NCI-H524 treated with DMSO at 0.1 percent for 48 hours (cell line): ENCODE measurements around the gene FKBP1B.
A peak's percentile ranks its signal among the peaks of the same experiment; 100 is the strongest.
"Not testable (repeated sequence)": the region's sequence is repeated elsewhere in the genome, so short reads cannot be mapped to it uniquely, and the experiment has no call there.

Source experiments
- DNase-seq: peaks from one replicate; lab custom pipeline; 2025; lab: John Stamatoyannopoulos, UW

Gene FKBP1B

DNA sequence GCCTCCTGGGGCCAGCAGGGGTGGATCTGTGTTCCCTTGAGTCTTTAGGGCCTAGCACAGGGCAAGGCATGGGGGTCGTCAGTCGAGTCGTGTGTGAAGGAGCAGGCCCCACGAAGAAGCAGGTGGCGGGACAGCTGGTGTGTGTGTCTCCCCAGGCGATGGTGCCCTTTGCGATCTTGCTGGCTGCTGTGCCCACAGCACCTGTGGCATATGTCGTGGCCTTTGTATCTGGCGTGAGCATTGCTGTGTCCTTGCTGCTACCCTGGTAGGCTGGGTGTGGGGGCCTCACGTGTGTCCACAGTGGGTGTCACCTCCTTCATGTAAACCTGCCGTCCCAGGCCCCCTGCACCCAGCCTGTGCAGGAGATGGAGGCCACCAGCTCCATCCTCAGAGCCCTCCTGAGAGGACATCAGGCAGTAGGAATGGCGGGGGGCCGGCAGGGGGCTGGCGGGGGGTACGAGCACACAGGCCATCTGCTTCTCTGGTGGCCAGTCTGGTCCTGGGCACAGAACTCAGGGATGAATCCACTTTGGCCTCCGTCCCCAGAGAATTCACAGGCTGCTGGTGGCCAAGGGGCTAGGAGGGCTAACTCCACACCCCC, 26.5 kb upstream of the FKBP1B start:
- DNase-seq: no peak

DNA sequence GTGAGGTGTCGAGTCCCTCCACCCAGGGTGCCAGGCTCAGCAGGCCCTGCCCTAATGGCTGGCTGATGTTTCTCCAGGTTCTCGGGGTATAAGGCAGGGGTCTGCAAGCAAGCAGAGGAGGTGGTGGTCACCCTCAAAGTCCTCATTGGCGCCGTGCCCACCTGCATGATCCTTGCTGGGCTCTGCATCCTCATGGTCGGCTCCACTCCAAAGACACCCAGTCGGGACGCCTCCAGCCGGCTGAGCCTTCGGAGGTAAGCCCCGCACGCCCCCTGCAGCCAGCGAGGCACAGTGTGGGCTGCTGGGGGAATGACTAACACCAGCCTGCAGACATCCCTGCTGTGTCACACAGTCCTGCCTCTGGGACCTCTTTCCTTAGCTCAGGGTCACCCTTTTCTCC, 25.5 kb upstream of the FKBP1B start:
- DNase-seq: no peak

DNA sequence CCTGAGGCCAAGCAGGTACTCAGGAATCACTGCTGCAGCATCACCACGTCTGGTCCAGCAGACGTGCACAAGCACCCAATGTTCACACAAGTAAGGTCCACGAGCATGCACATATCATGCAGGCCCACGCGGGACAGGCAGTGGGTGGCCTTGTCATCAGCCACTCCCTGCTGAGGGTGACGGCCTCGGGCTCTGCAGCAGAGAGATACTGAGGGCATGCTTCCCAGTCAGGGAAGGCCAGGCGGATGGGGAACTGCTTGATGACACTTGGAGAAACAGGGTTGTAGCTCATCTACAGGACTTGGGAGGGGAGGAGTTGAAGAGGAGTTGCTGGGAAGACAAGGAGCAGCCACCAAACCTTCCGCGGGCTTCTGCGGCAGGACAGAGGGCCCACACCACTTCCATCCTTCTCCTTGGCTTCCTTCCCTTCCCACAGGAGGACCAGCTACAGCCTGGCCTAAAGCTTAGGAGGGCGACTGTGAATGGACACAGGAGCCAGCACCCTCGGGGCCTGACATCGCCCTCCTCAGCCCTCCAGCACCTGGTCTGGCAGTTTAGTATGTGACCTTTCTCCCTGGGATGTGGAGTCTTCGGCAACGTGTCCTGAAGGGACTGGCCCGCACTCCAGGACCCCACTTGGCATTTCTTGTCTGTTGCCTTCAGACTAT, 24.4 kb upstream of the FKBP1B start:
- DNase-seq: no peak

DNA sequence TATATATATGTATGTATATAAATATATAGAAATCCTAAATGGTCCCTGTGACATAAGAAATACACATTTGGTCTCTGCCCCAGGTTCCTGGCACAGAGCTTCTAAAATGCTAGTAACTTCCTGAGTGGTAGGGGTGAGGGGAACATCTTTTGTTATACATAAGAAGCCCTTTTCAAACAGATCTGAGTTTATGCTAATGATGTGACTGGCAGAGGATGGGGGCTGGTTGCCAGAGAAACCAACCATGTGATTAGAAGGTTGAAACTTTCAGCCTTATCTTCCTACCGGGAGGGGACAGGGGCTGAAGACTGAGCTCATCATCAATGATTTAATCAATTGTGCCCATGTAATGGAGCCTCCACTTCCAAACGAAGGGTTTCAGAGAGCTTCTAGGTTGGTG, 23.3 kb upstream of the FKBP1B start:
- DNase-seq: no peak

DNA sequence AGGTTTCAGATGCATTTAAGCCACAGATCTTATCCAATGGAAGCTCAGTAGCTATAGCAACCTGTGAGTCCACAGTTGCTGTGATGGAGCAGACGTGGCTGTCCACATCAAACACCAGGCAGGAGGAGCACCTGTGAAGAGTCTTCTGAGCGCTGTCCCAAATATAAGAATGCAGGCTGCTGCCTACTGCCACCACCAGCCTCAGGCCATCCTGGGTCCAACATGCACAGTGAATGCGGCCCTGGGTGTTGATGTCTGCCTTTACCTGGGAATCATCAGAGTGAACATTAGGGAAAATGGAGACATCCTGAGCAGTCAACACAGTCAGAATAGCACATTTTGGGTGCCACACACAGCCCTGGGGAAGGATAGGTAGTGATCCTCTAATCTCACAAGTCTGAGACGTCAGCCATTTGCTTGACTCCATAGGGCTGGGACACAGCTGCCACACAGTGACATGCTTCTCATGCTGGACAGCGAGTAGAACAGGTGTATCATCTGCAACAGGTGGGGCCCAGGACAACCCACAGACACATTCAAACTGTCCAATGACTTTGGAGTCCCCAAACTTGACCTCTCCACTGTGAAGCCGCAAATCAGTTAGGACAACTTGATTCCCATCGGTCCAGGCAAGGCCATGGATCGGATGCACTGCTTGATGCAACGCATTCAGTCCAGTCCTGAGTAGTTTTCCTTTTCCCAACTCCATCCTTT, 10.6 kb upstream of the FKBP1B start:
- DNase-seq: no peak

DNA sequence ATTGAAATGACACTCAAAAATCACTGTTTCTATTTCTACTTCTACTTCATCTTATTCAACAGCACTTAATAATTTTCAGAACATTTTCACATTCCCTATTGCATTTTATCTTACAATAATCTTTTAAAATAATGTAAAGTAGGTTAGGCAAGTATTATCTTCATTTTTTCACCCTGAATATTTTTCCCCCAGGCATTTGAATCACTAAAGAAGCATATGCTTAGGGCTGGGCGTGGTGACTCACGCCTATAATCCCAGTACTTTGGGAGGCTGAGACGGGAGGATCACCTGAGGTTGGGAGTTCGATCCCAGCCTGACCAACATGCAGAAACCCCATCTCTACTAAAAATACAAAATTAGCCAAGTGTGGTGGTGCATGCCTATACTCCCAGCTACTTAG, 9.0 kb upstream of the FKBP1B start:
- no peak for DNase-seq

DNA sequence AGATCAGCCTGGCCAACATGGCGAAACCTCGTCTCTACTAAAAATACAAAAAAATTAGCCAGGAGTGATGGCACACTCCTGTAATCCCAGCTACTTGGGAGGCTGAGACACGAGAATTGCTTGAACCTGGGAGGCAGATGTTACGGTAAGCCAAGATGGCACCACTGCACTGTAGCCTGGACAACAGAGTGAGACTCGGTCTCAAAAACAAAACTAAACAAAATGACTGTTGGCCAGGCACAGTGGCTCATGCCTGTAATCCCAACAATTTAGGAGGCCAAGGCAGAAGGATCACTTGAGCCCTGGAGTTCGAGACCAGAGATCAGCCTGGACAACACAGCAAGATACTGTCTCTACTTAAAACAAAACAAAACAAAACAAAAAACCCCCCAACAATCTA, 6.4 kb upstream of the FKBP1B start:
- DNase-seq: not testable (repeated sequence)

DNA sequence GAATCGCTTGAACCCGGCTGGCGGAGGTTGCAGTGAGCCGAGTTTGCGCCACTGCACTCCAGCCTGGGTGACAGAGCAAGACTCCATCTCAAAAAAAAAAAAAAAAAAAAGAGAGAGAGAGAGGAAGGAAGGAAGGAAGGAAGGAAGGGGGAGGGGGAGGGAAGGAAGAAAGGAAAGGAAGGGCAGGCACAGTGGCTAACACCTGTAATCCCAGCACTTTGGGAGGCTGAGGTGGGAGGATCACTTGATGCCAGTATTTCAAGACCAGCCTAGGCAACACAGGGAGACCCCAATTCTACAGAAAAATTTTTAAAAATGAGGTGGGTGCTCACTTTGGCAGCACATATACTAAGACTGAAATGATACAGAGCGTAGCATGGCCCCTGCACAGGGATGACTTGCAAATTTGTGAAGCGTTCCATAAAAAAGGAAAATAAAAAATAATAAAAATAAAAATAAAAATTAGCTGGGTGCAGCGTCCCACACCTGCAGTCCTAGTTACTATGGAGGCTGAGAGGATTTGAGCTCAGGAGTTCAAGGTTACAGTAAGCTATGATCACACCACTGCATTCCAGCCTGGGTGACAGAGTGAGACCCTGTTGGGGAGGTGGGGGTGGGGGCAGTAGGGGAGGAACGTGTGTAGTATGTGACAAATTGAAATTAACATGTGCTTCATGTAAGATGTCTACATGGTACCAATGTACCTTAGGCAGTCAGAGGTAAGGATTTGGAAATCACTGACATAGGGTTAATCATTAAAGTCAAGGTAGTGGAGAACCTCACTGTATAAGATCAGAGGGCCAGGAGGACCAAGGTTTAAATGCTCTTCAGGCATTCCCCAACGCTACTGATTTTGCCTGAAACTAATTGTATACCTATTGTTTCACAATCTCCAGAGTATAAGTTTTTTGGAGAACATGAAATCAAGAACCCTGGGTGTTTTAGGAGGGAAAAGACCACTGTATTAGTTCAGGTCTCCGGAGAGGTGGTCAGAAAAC, 3.7 kb upstream of the FKBP1B start:
- DNase-seq: no peak

DNA sequence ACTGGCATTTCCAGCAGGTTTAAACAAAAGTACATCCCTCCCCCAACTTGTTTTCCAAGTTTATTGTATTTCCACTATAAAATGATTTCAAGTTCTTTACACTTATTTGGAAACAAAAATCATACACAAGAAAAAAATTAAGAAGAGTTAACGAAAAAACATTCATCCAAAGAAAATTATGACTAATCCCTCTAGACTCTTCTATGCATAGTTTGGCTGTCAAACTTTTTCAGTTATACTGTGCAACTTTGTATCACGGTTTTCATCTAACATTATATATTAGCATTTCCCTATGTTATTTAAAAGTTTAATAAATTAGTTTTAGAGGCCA, 3.0 kb upstream of the FKBP1B start:
- no peak for DNase-seq

DNA sequence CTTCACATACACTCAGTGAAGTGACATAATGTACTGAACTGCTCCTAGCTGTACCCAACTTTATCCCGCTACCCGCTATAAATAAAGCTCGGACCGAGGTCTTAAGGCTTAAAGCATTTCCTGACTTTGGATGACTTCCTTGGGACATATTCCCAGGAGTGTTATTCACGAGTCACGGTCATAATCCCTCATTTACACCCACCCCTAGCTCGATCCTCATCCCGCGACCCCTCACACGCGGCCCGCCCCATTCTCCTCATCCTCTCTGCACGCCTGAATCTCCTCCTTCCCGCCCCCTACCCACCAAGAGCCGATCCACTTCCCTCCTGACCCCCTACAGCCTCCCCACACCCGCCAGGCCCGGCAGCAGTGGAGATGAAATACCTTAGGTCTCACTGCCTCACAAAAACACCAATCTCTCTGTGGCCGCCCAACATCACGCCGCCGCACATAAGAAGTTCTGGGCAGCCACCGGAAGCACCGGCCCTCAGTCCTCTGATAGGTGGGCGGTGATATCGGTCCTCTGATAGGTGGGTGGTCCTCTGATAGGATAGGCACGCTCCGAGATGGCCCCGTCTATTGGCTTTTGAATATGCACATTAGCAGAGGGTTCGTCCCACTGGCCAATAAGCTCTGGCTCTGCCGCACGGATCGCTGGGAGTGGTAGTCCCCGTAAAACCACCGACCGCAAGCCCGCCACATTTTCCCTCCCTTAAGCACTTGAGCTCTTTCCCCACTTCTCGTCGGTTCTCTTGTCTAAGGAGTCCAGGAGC, 2.4 kb upstream of the FKBP1B start, which contains the start of gene WDCP:
Gene WDCP (minus strand): TSS at position 462 of the 773 bp plus-strand sequence. CDS start 7,897 bp downstream, outside the sequence.
- DNase-seq: peak; percentile 98

DNA sequence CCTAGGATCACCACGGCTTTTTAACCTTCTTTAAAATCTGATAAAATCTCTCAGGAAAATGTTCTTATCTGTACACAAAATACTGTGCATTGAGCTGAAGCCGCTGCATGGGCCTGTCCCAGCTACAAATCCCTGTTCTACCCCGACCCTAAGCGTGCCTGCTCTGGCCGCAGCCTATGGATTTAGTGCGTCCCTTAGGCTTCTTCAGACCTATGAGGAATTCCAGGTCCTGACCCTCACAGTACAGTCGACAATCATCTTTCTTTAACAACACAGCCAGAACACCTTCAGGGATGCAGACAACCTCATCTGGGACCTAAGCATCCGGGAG, 1.9 kb upstream of the FKBP1B start:
- DNase-seq: no peak

DNA sequence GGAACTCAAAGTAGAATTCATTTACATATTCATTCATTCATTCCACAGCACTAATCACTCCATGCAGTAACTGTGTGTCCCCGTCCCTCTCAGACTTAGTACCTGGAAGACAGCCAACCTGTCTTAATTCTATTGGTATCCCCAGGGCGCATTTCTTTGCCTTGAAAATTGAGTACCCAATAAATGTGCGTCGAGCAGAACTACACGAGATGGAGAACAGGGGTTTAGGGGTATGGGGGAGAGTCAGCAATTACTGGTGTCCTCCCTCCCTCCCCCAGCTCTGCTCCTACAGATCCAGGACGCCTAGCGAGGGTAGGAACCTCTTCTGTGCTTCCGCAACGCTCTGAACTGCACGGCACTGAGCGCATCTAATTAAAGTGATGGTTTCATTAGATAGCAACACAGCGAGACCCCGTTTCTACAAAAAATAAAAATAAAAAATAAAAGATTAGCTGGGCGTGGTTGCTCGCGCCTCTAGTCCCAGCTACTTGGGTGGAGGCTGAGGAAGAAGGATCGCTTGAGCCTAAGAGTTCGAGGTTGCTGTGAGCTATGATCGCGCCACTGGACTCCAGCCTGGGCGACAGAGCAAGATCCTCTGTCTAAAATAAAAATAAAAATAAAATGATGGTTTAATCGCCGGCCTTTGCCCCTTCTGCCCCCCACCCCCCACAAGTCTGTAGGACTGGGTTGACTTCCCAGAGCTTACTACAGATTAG, 614 bp upstream of the FKBP1B start:
- no peak for DNase-seq

DNA sequence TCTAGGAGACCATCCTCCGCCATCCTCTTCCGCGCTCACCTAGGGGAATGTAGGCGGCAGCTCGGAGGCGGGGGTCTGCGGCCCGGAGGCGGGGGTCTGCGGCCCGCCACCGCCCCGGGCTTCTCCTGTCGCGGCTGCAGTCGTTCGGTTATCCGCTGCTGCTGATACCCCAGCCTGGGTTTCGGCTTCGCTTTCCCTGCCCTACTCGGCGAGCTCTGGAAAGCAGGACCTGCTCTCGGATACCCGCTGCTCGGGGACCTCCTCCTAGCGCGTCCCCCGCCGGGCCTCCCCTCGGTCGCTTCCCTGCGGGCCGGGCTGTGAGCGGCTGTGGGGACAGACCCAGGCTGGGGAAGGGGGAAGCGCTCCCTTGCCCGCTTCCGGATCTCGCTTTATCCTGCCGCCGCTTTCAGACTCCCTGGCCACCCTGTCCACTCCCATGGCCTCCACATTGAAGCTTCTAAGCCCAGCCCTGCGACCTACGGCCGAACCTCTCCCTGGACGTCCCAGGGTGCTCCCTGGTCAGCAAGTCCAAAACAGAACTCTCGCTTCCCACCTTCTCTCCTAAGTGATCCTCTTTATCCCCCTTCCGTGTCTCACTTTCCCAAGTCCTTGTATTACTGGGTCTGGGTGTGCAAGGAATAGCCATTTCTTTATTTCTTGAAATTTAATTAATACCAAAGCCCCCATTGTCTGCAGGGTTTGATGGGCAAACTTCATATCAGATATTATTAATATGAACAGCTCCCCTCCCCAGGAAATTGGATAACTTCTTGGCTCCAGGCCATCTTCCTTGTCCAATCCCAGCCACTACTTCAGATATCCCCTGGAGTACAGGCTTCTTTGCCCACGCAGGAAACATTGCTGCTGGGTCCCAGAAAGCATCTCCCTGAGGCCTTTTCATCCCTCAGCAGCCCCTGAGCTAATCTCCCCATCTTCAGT, 769 bp downstream of the FKBP1B start:
- DNase-seq: no peak

DNA sequence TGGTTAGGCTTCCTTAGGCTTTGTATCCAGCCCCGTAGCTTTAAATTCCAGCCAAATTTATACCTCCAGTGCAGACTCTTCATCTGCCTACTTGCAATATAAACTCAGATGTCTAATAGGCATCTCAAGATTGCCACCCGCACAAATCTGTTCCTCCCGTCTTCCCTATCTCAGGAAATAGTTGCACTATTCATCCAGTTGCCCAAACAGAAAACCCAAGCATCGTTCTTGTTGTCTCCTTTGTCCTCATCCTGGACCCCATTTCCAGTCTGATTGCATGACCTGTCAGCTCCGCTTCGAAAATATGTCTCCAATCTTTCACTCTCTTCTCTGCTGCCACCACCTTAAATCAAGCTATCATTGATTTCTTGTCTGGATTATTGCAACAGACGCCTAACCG, 2.3 kb downstream of the FKBP1B start:
- DNase-seq: no peak

DNA sequence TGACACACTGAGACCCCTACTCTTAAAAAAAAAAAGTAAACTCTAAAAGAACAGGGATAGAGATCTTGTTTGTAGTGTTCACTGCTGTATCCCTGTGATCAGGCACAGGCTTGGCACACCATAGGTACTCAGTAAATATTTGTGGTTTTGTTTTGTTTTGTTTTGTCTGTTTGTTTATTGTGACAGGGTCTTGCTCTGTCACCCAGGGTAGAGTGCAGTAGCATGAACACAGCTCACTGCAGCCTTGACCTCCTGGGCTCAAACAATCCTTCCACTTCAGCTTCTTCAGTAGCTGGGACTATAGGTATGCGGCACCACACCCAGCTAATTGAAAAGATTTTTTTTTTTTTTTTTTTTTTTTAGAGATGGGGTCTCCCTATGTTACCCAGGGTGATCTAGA, 3.4 kb downstream of the FKBP1B start:
- no peak for DNase-seq

DNA sequence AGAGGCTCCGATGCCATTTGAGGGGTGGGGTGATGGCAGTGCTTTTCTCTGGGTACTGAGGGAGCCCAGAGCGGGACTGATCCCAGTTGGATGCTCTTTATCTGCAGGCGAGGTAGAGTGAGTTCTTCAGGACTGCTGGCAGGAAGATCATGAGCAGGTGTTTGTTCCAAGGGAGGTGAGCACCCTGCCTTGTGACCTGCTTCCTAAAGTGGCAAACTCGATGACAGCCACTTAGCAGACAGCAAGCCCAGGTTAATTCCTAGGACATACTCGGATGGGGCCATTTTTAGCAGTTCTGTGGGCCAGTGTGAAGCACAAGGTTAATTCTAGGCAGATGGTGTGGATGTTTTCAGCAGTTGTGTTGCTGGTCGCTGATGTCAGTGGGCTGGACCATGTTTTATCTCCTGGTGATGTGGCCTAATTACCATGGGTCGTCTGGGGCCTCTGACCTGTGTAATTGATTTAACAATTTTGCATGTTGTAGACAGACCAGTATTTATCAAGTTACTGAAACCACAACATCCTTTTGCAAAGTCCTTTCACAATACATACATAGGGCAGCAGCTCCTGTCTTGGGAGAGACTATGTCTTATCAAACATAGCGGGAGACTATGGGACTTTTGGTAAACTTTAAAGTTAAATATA, 4.9 kb downstream of the FKBP1B start:
- DNase-seq: no peak

DNA sequence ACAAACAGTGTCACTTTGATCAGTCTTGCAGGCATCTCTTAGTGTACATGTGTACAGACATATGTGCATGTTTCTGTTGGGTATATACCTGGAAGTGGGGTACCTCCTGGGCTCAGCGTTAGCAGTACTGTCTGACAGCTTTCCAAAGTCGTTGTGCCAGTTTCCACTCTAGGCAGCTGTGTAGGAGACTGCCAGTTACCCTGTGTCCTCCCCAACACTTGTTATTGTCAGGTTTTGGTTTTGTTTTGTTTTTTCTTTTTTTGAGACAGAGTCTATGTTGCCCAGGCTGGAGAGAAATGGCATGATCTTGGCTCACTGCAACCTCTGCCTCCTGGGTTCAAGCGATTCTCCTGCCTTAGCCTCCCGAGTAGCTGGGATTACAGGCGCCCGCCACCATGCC, 6.2 kb downstream of the FKBP1B start:
- no peak for DNase-seq

DNA sequence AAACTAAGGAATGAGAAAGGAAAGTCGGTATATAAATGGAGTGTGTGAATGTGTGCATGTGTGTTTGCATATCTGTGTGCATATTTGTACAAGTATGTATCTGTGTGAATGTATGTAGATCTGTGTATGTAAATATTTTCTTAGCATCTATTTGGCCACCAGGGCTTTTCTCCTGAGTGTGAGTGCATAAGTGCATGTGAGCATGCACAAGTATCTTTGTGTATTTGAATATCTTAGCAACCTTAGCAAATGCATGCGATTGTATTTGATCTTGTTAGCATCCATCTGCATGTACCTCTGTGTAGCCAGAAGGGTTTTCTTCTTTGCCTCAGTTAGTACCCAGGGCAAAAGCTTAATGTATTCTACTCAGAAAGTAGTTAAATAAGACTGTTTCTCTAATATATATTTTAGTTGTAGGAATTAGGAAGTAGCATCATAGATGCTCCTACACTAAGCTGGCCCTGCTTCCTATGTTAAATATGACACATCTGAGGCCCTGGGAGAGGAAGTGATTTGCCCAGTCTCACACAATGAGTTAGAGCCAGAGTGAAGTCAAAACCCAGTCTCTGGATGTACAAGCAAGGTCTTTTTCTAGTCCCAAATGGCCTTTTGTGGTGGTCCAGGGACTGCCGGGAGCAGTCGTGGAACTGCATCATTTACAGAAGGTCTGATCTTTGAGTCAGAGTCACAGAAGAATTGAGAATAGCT, 9.2 kb downstream of the FKBP1B start:
- no peak for DNase-seq

DNA sequence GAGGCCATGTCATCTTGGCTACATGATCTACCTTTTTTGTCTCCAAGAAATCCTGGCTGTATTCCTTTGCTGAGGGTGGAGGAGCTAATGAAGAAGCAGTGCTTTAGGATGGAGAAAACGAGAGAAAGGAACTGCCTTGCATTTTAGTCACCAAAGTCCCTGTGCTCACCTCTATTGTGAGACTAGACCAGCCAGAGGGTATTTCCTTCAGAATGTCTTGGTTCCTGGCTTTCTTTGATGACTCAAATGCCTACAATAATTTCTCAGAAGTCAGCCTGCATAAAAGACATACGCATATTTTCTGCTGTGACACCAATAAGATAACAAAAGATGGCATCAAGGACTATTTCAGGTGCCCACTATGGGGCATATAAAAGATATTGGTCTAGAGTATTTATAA, 15.8 kb downstream of the FKBP1B start:
- DNase-seq: no peak
